ENCODE data around the gene SCNN1G.
"Not testable (repeated sequence)": the region's sequence is repeated elsewhere in the genome, so short reads cannot be mapped to it uniquely, and the experiment has no call there.

SCNN1G gene

DNA sequence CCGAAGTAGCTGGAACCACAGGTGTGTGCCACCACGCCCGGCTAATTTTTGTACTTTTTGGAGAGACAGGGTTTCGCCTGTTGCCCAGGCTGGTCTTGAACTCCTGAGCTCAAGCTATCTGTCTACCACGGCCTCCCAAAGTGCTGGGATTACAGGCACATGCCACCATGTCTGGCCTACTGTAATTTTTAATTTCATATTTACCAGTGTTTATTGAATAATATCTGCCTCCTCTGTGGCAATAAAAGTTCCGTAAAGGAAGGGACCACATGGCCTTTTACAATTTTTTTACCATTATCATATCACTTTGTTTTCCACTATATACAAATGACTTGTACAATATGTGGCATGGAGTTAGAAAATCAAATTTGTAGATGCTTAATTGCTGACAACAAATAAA is 41.0 kb upstream of the SCNN1G start:
- Histone ChIP-seq H3K4me2 (no peak overlapping the region), H3K9me3 (replicated peaks in 1 of 11) (peaks cover 24 to 30% (median 28%) of the 10 kb centered on the region in 11 experiments), H3K27ac (no peak overlapping the region), H3K9ac (no peak overlapping the region), H3K4me1 (peaks cover 9 to 28% (median 13%) of the 10 kb centered on the region in 10 experiments), H4K20me1 (peaks cover 20 to 72% (median 50%) of the 10 kb centered on the region in 11 experiments; a peak in 17 of 22 replicates), H3K36me3 (peaks cover 0 to 18% (median 5%) of the 10 kb centered on the region in 11 experiments; a peak in 11 of 22 replicates), H3K27me3 (no peaks in the 10 kb centered on the region), H3K4me3 (no peak overlapping the region)
- TF ChIP-seq Cebpa-rat (IDR thresholded peaks at IDR 0.05) = no peak

DNA sequence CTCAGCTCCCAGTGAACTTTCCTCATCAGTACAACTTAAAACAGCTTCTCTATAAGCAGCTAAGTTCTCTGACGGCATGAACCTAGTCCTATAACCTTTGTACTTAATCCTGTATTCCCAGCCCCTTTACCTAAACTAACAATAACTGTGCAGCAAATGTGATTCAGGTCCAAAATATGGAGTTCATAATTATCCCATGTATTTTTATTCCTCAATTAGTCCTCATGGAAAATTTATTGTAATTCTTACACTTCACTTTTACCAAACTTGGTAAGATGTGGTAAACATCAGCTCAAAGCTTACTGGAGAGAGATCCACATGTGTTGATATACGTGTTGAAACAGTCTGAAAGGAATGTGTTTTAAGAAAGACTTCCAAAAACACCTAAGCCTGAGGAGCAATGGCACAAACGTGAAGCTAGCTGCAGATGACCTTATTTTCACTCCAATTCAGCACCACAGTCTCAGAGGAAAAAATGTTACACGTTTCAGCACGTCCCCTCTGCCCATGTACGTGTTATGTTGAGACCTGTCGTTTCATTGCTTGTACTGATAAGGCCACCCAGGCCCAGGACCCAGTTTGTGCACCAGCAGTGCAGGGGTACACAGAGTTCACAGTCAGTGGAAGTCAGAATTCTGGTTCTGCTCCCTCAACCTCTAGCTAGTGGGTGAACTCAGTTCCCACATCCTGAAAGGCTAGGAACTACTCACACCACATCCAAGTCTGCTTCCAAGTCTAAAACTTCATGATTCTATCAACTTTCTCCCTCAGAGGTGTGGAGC is 40.4 kb upstream of the SCNN1G start:
- Histone ChIP-seq H4K20me1 (peaks cover 20 to 78% (median 52%) of the 10 kb centered on the region in 11 experiments; a peak in 17 of 22 replicates), H3K27me3 (no peaks in the 10 kb centered on the region), H3K4me3 (no peak overlapping the region), H3K9me3 (replicated peaks in 1 of 11) (peaks cover 18 to 23% (median 21%) of the 10 kb centered on the region in 11 experiments), H3K27ac (no peak overlapping the region), H3K9ac (no peak overlapping the region; a peak in 1 of 22 replicates), H3K4me1 (peaks cover 12 to 30% (median 18%) of the 10 kb centered on the region in 10 experiments), H3K4me2 (no peak overlapping the region), H3K36me3 (peaks cover 0 to 12% (median under 1%) of the 10 kb centered on the region in 11 experiments; a peak in 8 of 22 replicates)
- no peak for TF ChIP-seq Cebpa-rat (IDR thresholded peaks at IDR 0.05)

DNA sequence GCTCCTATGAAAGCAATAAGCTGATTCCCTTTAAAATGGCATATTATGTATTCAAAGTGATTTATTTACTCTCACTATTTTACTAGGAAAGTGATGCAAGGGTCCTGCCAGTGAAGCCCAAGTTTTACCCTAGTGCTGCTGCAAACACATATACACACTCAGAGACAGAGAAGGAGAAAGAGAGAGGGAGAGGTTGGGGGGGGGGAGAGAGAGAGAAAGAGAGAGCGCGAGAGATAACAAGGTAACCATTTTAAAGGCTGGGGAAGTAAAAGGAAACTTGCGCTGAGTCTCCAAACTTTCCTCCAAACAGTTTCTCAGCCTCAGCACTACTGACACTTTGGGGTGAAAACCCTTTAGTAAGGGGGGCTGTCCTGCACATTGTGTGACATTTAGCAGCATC is 39.2 kb upstream of the SCNN1G start:
- Histone ChIP-seq H3K27me3 (no peaks in the 10 kb centered on the region), H3K36me3 (peaks cover 0 to 4% (median 0%) of the 10 kb centered on the region in 11 experiments; a peak in 5 of 22 replicates), H3K27ac (no peak overlapping the region), H3K9me3 (replicated peaks in 1 of 11) (peaks cover 7 to 11% (median 10%) of the 10 kb centered on the region in 11 experiments; a peak in 21 of 22 replicates), H3K4me1 (peaks cover 24 to 42% (median 30%) of the 10 kb centered on the region in 10 experiments), H3K9ac (no peak overlapping the region), H4K20me1 (peaks cover 25 to 88% (median 58%) of the 10 kb centered on the region in 11 experiments; a peak in 17 of 22 replicates), H3K4me3 (no peak overlapping the region), H3K4me2 (no peak overlapping the region)
- TF ChIP-seq Cebpa-rat (IDR thresholded peaks at IDR 0.05) = no peak

DNA sequence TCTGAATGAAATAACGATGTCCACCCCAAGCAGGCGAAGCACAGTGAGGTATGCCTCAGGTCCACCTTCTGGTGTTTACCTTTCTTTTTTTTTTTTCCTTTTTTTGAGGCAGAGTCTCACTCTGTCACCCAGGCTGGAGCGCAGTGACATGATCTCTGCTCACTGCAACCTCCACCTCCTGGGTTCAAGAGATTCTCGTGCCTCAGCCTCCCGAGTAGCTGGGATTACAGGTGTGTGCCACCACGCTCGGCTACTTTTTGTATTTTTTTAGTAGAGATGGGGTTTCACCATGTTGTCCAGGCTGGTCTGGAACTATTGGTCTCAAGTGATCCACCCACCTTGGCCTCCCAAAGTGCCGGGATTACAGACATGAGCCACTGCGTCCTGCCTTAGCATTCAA is 38.2 kb upstream of the SCNN1G start:
- H3K27ac ChIP-seq; H3K4me3 ChIP-seq; H3K9me3 ChIP-seq (replicated peaks in 1 of 11); H3K36me3 ChIP-seq; H3K9ac ChIP-seq; H3K27me3 ChIP-seq: not testable (repeated sequence)
- Histone ChIP-seq H3K4me2 (peak overlapping the region in 4 of 11 experiments; percentile 51 to 66 (median 56); a peak in 3 of 22 replicates), H4K20me1 (peaks cover 25 to 84% (median 58%) of the 10 kb centered on the region in 11 experiments; a peak in 17 of 22 replicates), H3K4me1 (peaks cover 24 to 44% (median 32%) of the 10 kb centered on the region in 10 experiments)

DNA sequence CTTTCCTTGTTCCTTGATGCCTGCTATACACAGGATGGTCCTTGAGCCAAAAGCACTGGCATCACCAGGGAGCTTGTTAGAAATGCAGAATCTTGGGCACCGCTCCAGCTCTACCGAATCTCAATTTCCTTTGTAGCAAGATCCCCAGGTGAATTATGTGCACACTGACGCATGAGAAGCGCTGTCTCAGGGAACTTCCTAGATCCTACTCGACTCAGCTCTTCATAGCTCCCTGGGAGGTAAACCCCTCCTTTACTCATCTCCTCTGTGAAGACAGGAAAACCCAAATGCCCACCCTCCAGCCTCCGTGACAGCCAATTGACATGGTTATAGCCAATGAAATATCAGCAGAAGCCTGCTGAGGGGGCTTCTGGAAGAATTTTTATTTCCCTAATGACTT is 37.4 kb upstream of the SCNN1G start:
- H3K36me3 ChIP-seq = no peaks in the 10 kb centered on the region
- peaks cover 24 to 44% (median 34%) of the 10 kb centered on the region in 10 experiments for H3K4me1 ChIP-seq
- peaks cover 25 to 82% (median 57%) of the 10 kb centered on the region in 11 experiments; a peak in 17 of 22 replicates for H4K20me1 ChIP-seq
- H3K4me3 ChIP-seq = no peak overlapping the region
- no peak overlapping the region for H3K27ac ChIP-seq
- no peaks in the 10 kb centered on the region for H3K27me3 ChIP-seq
- H3K9me3 ChIP-seq (replicated peaks in 1 of 11) = no peaks in the 10 kb centered on the region
- no peak for TF ChIP-seq Cebpa-rat (IDR thresholded peaks at IDR 0.05)
- H3K9ac ChIP-seq = no peak overlapping the region
- peak overlapping the region; percentile 12 to 71 (median 56) for H3K4me2 ChIP-seq

DNA sequence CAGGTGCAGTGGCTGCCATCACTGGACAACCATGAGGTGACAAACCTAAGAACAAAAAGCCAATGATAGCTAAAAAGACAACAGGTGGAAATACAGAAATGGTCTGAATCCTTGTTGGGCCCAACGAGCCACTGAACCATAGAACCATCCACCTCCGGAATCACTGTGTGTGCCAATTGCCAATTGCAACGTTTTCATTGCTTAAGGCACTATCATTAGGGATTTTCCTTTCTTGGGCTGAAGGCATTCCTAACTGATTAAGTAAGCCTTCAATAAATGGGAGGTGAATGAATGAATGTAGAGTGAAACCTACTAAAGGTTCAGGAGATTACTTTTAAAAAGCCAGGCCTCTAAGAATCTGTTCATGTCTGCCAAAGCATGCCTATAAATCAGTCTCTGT is 36.9 kb upstream of the SCNN1G start:
- no peaks in the 10 kb centered on the region for H3K9me3 ChIP-seq (replicated peaks in 1 of 11)
- H3K4me1 ChIP-seq = peaks cover 24 to 44% (median 34%) of the 10 kb centered on the region in 10 experiments
- H3K4me3 ChIP-seq = no peak overlapping the region
- H3K27ac ChIP-seq = no peak overlapping the region
- H3K9ac ChIP-seq = no peak overlapping the region
- peak overlapping the region; percentile 12 to 71 (median 56); a peak in 20 of 22 replicates for H3K4me2 ChIP-seq
- no peaks in the 10 kb centered on the region for H3K36me3 ChIP-seq
- TF ChIP-seq Cebpa-rat (IDR thresholded peaks at IDR 0.05) = no peak
- peaks cover 25 to 79% (median 52%) of the 10 kb centered on the region in 11 experiments; a peak in 17 of 22 replicates for H4K20me1 ChIP-seq
- no peaks in the 10 kb centered on the region for H3K27me3 ChIP-seq

DNA sequence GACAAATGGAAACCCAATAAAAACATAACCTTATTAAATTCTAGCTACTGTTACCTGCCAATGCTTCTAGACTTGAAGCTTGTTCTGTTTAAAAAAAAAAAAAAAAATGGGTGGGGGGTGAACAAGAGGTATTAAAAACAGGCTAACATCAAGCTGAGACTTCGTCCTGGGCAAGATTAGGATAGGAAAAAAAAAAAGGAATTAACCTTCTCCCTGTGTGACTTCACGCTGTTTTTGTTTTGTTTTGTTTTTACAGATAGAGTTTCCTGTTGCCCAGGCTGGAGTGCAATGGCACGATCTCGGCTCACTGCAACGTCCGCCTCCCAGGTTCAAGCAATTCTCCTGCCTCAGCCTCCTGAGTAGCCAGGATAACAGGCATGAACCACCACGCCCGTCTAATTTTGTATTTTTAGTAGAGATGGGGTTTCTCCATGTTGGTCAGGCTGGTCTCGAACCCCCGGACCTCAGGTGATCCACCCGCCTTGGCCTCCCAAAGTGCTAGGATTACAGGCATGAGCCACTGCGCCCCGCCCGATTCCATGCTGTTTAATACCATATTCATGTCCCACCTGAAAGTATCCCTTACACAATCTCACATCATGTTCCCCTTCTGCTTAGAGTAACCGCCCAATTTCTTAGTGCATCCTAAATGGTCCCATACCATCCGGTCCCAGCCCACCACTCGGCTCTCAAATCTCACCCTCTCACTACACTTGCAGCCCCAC is 35.5 kb upstream of the SCNN1G start:
- Histone ChIP-seq H3K4me2 (peak overlapping the region; percentile 81 to 99 (median 96)), H3K36me3 (no peaks in the 10 kb centered on the region), H3K27ac (no peak overlapping the region), H4K20me1 (peaks cover 22 to 65% (median 41%) of the 10 kb centered on the region in 11 experiments; a peak in 17 of 22 replicates), H3K27me3 (no peaks in the 10 kb centered on the region), H3K4me3 (no peak overlapping the region; a peak in 2 of 20 replicates), H3K4me1 (peaks cover 24 to 44% (median 34%) of the 10 kb centered on the region in 10 experiments), H3K9ac (peak overlapping the region in 2 of 11 experiments; percentile 14 to 21; a peak in 2 of 22 replicates), H3K9me3 (replicated peaks in 1 of 11) (no peaks in the 10 kb centered on the region)
- TF ChIP-seq Cebpa-rat (IDR thresholded peaks at IDR 0.05) = no peak

DNA sequence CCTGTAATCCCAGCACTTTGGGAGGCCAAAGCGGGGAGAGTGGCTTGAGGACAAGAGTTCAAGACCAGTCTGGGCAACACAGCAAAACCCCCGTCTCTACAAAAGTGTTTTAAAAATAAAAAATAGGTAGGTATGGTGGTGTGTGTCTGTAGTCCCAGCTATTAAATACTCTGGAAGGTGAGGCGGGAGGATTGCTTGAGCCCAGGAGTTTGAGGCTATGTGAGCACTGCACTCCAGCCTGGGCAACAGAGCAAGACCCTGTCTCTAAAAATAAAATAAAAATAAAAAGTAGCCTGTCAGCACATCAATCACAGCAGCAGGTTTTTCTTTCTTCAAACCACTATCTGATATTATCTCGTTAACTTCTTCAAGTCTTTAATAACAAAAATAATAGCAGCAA is 34.9 kb upstream of the SCNN1G start:
- H3K27me3 ChIP-seq = no peaks in the 10 kb centered on the region
- peak overlapping the region in 1 of 11 experiments; percentile 14; a peak in 1 of 22 replicates for H3K9ac ChIP-seq
- peaks cover 22 to 58% (median 36%) of the 10 kb centered on the region in 11 experiments; a peak in 17 of 22 replicates for H4K20me1 ChIP-seq
- H3K36me3 ChIP-seq = no peaks in the 10 kb centered on the region
- H3K27ac ChIP-seq = no peak overlapping the region
- peak overlapping the region in 9 of 10 experiments; percentile 78 to 93 (median 87); a peak in 13 of 20 replicates for H3K4me3 ChIP-seq
- H3K4me2 ChIP-seq = peak overlapping the region; percentile 81 to 99 (median 96)
- peaks cover 24 to 44% (median 34%) of the 10 kb centered on the region in 10 experiments for H3K4me1 ChIP-seq
- no peak for TF ChIP-seq Cebpa-rat (IDR thresholded peaks at IDR 0.05)
- no peaks in the 10 kb centered on the region for H3K9me3 ChIP-seq (replicated peaks in 1 of 11)

DNA sequence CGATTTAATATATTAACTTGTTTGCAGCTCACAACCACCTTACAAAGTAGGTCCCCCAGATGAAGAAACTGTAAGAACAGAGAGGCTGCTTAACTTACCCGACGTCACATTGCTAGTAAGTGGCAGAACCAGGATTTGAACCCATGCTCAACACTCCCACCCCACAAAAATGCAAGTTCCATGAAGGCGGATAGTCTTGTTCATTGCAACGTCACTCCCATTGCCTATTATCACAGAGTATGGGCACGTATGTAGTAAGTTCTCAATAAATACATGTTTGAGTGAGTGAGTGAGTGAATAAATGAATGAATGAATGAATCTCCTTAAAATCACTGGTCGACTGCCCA is 34.4 kb upstream of the SCNN1G start:
- H3K4me2 ChIP-seq = peak overlapping the region; percentile 81 to 99 (median 96)
- H3K4me3 ChIP-seq = peak overlapping the region; percentile 66 to 93 (median 86)
- no peaks in the 10 kb centered on the region for H3K9me3 ChIP-seq (replicated peaks in 1 of 11)
- H3K4me1 ChIP-seq = peaks cover 24 to 44% (median 34%) of the 10 kb centered on the region in 10 experiments
- peak overlapping the region in 9 of 11 experiments; percentile 74 to 87 (median 82); a peak in 17 of 22 replicates for H3K27ac ChIP-seq
- peak overlapping the region; percentile 79 to 91 (median 86) for H3K9ac ChIP-seq
- peaks cover 17 to 54% (median 32%) of the 10 kb centered on the region in 11 experiments; a peak in 17 of 22 replicates for H4K20me1 ChIP-seq
- H3K27me3 ChIP-seq = no peaks in the 10 kb centered on the region
- no peaks in the 10 kb centered on the region for H3K36me3 ChIP-seq
- no peak for TF ChIP-seq Cebpa-rat (IDR thresholded peaks at IDR 0.05)
